Transverse colon (tissue), 4 donors: Measurements from ENCODE around the gene CNOT4.

Experiments
- CTCF ChIP-seq, 5 experiments: fragments of 200-600 bp in 3 of 5; fragments of 450-650 bp in 2 of 5; sonication (generic) in 3 of 5; IDR thresholded peaks; 1 replicate in 2 of 5; 2 replicates in 3 of 5; pipeline ENCODE4 v1.5.1; 2016 to 2017; ENCODE audit warnings: antibody characterized with exemption in 5 of 5, inconsistent platforms in 3 of 5, mild to moderate bottlenecking in 2 of 5, moderate library complexity in 1 of 5
- POLR2A ChIP-seq: fragments of 450-650 bp; IDR thresholded peaks from one replicate; pipeline ENCODE4 v1.6.1; 2016; ENCODE audit warnings: antibody characterized with exemption, mild to moderate bottlenecking, moderate library complexity
- POLR2AphosphoS5 ChIP-seq, 3 donors: sonication (generic); formaldehyde crosslinking; IDR thresholded peaks; one replicate each; pipeline ENCODE4 v1.6.1; 2016; ENCODE audit warnings: antibody characterized with exemption in 3 of 3

- TF ChIP-seq CTCF (IDR thresholded peaks at IDR 0.05): no peak
- TF ChIP-seq POLR2A: no peak
- TF ChIP-seq POLR2AphosphoS5 (IDR thresholded peaks at IDR 0.05): no peak
Observed at GRCh38 chr7:135489791-135490190, 20.1 kb downstream of the CNOT4 start.
